ENCODE results near the gene CXCL12.

The CXCL12 gene

DNA sequence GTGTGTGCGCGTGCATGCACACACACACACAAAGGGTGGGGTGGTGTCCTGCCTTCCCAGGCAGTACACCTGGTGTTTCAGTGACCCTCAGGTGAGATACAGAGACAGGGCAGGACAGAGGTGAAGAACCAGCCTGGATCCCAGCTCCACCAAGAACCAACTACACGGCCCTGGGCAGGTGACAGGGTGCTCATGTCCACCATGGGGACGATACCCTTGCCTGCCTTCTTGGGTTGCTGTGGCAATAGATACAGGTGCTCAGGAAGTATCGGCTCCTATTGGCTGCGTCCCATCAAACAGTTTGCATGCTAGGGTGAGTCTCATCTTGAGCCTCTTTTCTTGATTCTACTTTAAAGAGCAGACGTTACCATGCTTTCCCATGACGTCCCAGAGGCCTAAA lies 33.7 kb upstream of the CXCL12 start:
- H3K4me3 ChIP-seq = no peak overlapping the region
- no peak overlapping the region for H3K27ac ChIP-seq
- no peaks in the 10 kb centered on the region for H3K9me3 ChIP-seq
- no peaks in the 10 kb centered on the region for H3K36me3 ChIP-seq
- no peaks in the 10 kb centered on the region for H3K27me3 ChIP-seq
- TF ChIP-seq, protein P1, sequence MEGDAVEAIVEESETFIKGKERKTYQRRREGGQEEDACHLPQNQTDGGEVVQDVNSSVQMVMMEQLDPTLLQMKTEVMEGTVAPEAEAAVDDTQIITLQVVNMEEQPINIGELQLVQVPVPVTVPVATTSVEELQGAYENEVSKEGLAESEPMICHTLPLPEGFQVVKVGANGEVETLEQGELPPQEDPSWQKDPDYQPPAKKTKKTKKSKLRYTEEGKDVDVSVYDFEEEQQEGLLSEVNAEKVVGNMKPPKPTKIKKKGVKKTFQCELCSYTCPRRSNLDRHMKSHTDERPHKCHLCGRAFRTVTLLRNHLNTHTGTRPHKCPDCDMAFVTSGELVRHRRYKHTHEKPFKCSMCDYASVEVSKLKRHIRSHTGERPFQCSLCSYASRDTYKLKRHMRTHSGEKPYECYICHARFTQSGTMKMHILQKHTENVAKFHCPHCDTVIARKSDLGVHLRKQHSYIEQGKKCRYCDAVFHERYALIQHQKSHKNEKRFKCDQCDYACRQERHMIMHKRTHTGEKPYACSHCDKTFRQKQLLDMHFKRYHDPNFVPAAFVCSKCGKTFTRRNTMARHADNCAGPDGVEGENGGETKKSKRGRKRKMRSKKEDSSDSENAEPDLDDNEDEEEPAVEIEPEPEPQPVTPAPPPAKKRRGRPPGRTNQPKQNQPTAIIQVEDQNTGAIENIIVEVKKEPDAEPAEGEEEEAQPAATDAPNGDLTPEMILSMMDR (IDR thresholded peaks at IDR 0.05) = no peak
- H3K4me1 ChIP-seq = peaks cover 0 to 15% (median 5%) of the 10 kb centered on the region in 4 donors
- DNase-seq = no peak
- intact Hi-C loops (cut with DNase I; ENCODE audit: low total_unique reads) = no loop called here

DNA sequence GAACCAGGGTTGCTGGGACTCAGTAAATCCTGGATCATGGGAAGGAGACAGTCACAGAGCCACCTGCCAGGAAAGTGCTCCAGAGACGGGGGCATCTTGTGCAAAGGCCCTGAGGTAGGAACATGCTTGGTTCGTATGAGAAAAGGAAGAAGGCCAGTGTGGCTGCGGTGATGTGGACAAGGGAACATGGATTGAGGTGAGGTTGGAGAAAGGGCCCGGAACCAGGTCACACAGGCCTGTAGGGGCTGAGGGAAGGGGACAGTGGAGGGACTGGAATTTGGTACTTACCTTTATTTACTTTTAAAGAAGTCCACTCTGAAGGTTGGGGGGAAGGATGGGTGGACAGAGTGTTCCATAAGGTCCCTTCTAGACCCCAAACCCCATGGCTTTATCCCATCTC lies 32.9 kb upstream of the CXCL12 start:
- no peak overlapping the region for H3K27ac ChIP-seq
- TF ChIP-seq, protein P1 (IDR thresholded peaks at IDR 0.05) = no peak
- no peaks in the 10 kb centered on the region for H3K27me3 ChIP-seq
- no peak overlapping the region for H3K4me3 ChIP-seq
- intact Hi-C loops (cut with DNase I; ENCODE audit: low total_unique reads) = no loop called here
- no peaks in the 10 kb centered on the region for H3K36me3 ChIP-seq
- no peak for DNase-seq
- H3K9me3 ChIP-seq = no peaks in the 10 kb centered on the region
- peaks cover 0 to 15% (median 5%) of the 10 kb centered on the region in 4 donors for H3K4me1 ChIP-seq

DNA sequence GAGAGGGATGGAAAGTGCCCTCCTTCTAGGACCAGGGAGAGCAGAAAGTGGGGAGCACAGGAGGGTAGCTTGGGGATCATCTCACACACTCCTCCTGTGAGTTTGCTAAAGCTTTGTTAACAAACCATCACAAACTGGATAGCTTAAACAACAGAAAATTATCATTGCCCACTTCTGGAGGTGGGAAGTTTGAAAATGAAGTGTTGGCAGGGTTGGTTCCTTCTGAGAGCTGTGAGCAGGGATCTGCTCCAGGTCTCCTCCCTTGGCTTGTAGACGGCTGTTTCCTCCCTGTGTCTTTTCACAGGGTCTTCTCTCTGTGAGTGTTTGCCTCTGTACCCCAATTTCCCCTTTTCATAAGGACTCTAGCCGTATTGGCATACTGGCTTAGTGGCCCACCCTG lies 32.0 kb upstream of the CXCL12 start:
- no peak for DNase-seq
- Histone ChIP-seq H3K9me3 (peaks cover 0 to 3% (median 0%) of the 10 kb centered on the region in 3 donors), H3K4me3 (no peak overlapping the region), H3K27me3 (no peaks in the 10 kb centered on the region), H3K36me3 (no peaks in the 10 kb centered on the region), H3K4me1 (peaks cover 0 to 15% (median 5%) of the 10 kb centered on the region in 4 donors), H3K27ac (peak overlapping the region in 1 of 2 donors; percentile 23)
- intact Hi-C loops (cut with DNase I; ENCODE audit: low total_unique reads) = no loop called here
- TF ChIP-seq, protein P1 (IDR thresholded peaks at IDR 0.05) = no peak

DNA sequence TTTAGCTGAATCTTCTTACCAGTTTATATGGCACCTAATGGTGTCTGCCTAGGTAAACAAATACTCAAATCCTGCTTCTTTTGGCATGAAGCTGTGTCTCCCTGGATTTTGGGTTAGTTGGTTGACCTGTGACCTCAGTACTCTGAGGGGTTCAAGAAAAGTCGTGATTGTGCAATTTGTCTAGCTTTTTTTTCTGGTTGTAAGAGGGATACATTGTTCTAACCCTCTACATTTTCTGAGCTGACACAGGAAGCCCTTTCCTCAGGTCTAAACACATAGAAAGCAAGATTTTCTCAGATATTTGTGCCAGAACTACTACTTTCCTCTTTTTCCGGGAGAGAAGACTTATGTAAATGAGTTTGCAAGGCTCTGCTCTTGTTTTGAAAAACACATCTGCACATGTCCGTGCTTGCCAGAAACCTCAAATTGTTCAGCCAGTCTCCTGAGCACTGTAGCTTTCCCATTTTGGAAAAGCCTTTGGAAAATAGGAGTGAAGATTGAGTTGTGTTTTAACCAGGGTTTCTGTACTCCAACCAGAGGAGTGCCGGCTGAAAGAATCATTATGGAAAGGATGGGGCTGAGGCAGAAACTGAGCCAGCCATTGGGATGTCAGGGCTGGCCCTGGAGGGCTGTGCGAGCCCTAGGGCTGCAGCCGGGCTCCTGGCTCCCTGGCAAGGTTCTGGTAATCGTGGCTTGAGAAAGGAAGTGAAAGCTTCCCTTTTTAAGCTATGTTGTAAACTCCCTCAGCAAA lies 31.3 kb upstream of the CXCL12 start:
- TF ChIP-seq, protein P1 (IDR thresholded peaks at IDR 0.05) = no peak
- peaks cover 0 to 15% (median 5%) of the 10 kb centered on the region in 4 donors for H3K4me1 ChIP-seq
- H3K9me3 ChIP-seq = peaks cover 0 to 4% (median 0%) of the 10 kb centered on the region in 3 donors
- H3K27ac ChIP-seq = peak overlapping the region in 1 of 2 donors; percentile 23
- H3K27me3 ChIP-seq = no peaks in the 10 kb centered on the region
- no peak overlapping the region for H3K4me3 ChIP-seq
- intact Hi-C loops (cut with DNase I; ENCODE audit: low total_unique reads) = no loop called here
- peak in 1 of 2 donors; percentile 33 for DNase-seq
- H3K36me3 ChIP-seq = no peaks in the 10 kb centered on the region

DNA sequence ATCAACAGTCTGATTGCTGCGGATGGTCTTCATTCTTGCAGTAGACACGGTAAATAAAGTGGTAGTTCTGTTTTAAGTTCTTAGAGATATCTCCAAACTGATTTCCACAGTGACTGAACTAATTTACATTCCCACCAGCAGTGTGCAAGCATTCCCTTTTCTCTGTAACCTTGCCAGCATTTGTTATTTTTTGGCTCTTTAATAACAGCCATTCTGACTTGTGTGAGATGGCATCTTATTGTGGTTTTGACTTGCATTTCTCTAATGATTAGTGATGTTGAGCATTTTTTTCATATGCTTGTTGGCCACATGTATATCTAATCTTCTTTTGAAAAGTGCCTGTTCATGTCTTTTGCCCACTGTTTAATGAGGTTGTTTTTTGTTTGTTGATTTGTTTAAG lies 30.2 kb upstream of the CXCL12 start:
- no peak for DNase-seq
- Histone ChIP-seq H3K36me3 (no peaks in the 10 kb centered on the region), H3K27ac (no peak overlapping the region), H3K4me1 (peaks cover 0 to 15% (median 5%) of the 10 kb centered on the region in 4 donors), H3K4me3 (no peak overlapping the region), H3K9me3 (peaks cover 0 to 4% (median 0%) of the 10 kb centered on the region in 3 donors), H3K27me3 (no peaks in the 10 kb centered on the region)
- TF ChIP-seq, protein P1 (IDR thresholded peaks at IDR 0.05) = no peak
- intact Hi-C loops (cut with DNase I; ENCODE audit: low total_unique reads) = no loop called here

Measured in tibial artery (tissue), 4 donors.